K562 (cell line): ENCODE measurements around the gene USP35. TPM values are rescaled to one million over a fixed set of nuclear protein-coding genes. Genes with fewer than 3 reads are reported as not detected.
A peak's percentile ranks its signal among the peaks of the same experiment; 100 is the strongest.

ENCODE experiments used
- ATAC-seq: fragments of 200-7000 bp; cut with Tn5 transposase; 3 replicates; pipeline ENCODE4 v1.9.1; 2020; ENCODE audit warnings: moderate library complexity
- BruUV-seq: library from RNA; stranded (reverse); fragments of 400-500 nt; replicated peaks from 2 replicates; lab custom pipeline; 2021; lab: Mats Ljungman, UMichigan
- CTCF ChIA-PET: fragments of 300-600 bp; formaldehyde crosslinking; extraction: SDS; loops from one replicate; lab custom pipeline; 2021; ENCODE audit warnings: low intra/inter-chr PET ratio; lab: Yijun Ruan, JAX
- POLR2A ChIA-PET: fragments of 300-600, 350-650 bp; sonication (Branson Sonifier 250); formaldehyde crosslinking; extraction: SDS; loops from one replicate; lab custom pipeline; 2021; ENCODE audit warnings: antibody characterized with exemption, inconsistent platforms; lab: Yijun Ruan, JAX
- DNase-seq, 4 experiments: peaks; one replicate each; pipeline versions ENCODE4 v3.0.0 to v3.0.0-alpha.2; 2011 to 2018; ENCODE audit warnings: low spot score in 3 of 4, mixed read lengths in 3 of 4; ENCODE audit errors: extremely low read depth in 1 of 4
- FAIRE-seq: peaks from 2 replicates; lab custom pipeline; 2011; peaks lifted over from hg19 to GRCh38; lab: Jason Lieb, UNC
- H2AFZ ChIP-seq: 2 replicates; pipeline ENCODE4 v1.6.0; 2011; ENCODE audit warnings: low read depth, low read length, control low read depth, inconsistent platforms
- H3K27ac ChIP-seq: fragments of 200-600 bp; 3 replicates; pipeline ENCODE4 v1.8.0; 2011; ENCODE audit warnings: low read depth, mild to moderate bottlenecking, control low read depth, inconsistent platforms, low read length, moderate library complexity, mixed read lengths; ENCODE audit errors: extremely low read depth
- H3K27me3 ChIP-seq, 2 experiments: fragments of 300-600 bp in 1 of 2; 2 replicates in 1 of 2; 3 replicates in 1 of 2; pipeline versions ENCODE4 v1.6.0 to v1.8.0; 2011; ENCODE audit warnings: inconsistent platforms in 2 of 2, low read length in 2 of 2, mild to moderate bottlenecking in 1 of 2, mixed read lengths in 1 of 2, moderate library complexity in 1 of 2; ENCODE audit not compliant: control insufficient read depth in 2 of 2, insufficient read depth in 2 of 2
- H3K36me3 ChIP-seq: fragments of 300-600 bp; 3 replicates; pipeline ENCODE4 v1.8.0; 2011; ENCODE audit warnings: mild to moderate bottlenecking, low read length, inconsistent platforms; ENCODE audit not compliant: control insufficient read depth, insufficient read depth
- H3K4me1 ChIP-seq, 2 experiments: fragments of 200-600 bp in 1 of 2; replicated peaks in 1 of 2; 2 replicates in 1 of 2; 3 replicates in 1 of 2; pipeline versions ENCODE4 v1.5.1 to v1.8.0; 2011; ENCODE audit warnings: inconsistent platforms in 2 of 2, low read length in 2 of 2, mild to moderate bottlenecking in 1 of 2, mixed read lengths in 1 of 2, moderate library complexity in 1 of 2; ENCODE audit not compliant: control insufficient read depth in 2 of 2, insufficient read depth in 2 of 2
- H3K4me2 ChIP-seq: 2 replicates; pipeline ENCODE4 v1.6.1; 2011; ENCODE audit warnings: low read length, control low read depth, inconsistent platforms, mixed read lengths; ENCODE audit not compliant: insufficient read depth
- H3K4me3 ChIP-seq: fragments of 200-600 bp; sonication (generic), shearing (Covaris generic); 2 replicates; pipeline ENCODE4 v1.5.1; 2016; ENCODE audit warnings: control low read depth, inconsistent platforms
- H3K79me2 ChIP-seq: fragments of 200-600 bp; 3 replicates; pipeline ENCODE4 v1.8.0; 2011; ENCODE audit warnings: low read length, inconsistent platforms; ENCODE audit not compliant: control insufficient read depth, insufficient read depth
- H3K9ac ChIP-seq, 2 experiments: 2 replicates each; pipeline versions ENCODE4 v1.6.0 to v1.6.1; 2011; ENCODE audit warnings: low read depth in 2 of 2, low read length in 2 of 2, control low read depth in 1 of 2, inconsistent platforms in 1 of 2, mild to moderate bottlenecking in 1 of 2, mixed read lengths in 1 of 2; ENCODE audit not compliant: insufficient read depth in 1 of 2
- H3K9me1 ChIP-seq: one replicate; pipeline ENCODE4 v1.6.0; 2011; ENCODE audit warnings: inconsistent platforms, mild to moderate bottlenecking, low read length, moderate library complexity; ENCODE audit not compliant: control insufficient read depth, insufficient read depth
- H3K9me3 ChIP-seq: replicated peaks from 2 replicates; pipeline ENCODE4 v1.5.1; 2011; ENCODE audit warnings: low read depth, low read length, inconsistent platforms; ENCODE audit not compliant: control insufficient read depth, insufficient read depth
- H4K20me1 ChIP-seq: replicated peaks from 2 replicates; pipeline ENCODE4 v1.6.1; 2011; ENCODE audit warnings: low read length, inconsistent platforms, mixed read lengths; ENCODE audit not compliant: control insufficient read depth, insufficient read depth
- BDP1 ChIP-seq: IDR thresholded peaks from 3 replicates; pipeline ENCODE4 v1.6.1; 2011; ENCODE audit not compliant: insufficient read length, insufficient read depth
- GABPB2 ChIP-seq: fragments of 250-450 bp; sonication (Bioruptor Pico); conservative IDR thresholded peaks from 2 replicates; pipeline ENCODE4 v1.5.1; 2021; ENCODE audit warnings: mild to moderate bottlenecking
- GATAD2B ChIP-seq: fragments of 450-650 bp; IDR thresholded peaks from 2 replicates; pipeline ENCODE4 v1.6.1; 2017; ENCODE audit warnings: mild to moderate bottlenecking, borderline replicate concordance
- HMG20A ChIP-seq: fragments of 450-650 bp; formaldehyde crosslinking; conservative IDR thresholded peaks from 2 replicates; pipeline ENCODE4 v1.4.0; 2020; ENCODE audit warnings: mild to moderate bottlenecking, mixed read lengths
- MCM2 ChIP-seq: fragments of 450-650 bp; IDR thresholded peaks from 2 replicates; pipeline ENCODE4 v1.6.1; 2017; ENCODE audit warnings: low read depth, mild to moderate bottlenecking
- MED1 ChIP-seq: sonication (generic); formaldehyde crosslinking; IDR thresholded peaks from 2 replicates; pipeline ENCODE4 v1.8.1; 2023; ENCODE audit warnings: missing genetic modification reagents, borderline replicate concordance
- POLR2H ChIP-seq: IDR thresholded peaks from 2 replicates; pipeline ENCODE4 v1.6.1; 2016; ENCODE audit warnings: missing genetic modification characterization, low read depth, mild to moderate bottlenecking, control low read depth, missing compliant biosample characterization, moderate library complexity
- TCF7 ChIP-seq: sonication (generic); IDR thresholded peaks from 2 replicates; pipeline ENCODE4 v1.6.1; 2016; ENCODE audit warnings: antibody characterized with exemption, borderline replicate concordance
- ZBTB12 ChIP-seq: fragments of 250-450 bp; sonication (Bioruptor Pico); IDR thresholded peaks from 2 replicates; pipeline ENCODE4 v1.4.0; 2020
- ZNF175 ChIP-seq: fragments of 200-800 bp; sonication (Bioruptor generic); IDR thresholded peaks from 2 replicates; pipeline ENCODE4 v1.6.1; 2016; ENCODE audit warnings: low read depth, mild to moderate bottlenecking, missing genetic modification characterization, missing compliant biosample characterization
- WGBS: fragments of 100-300 bp; shearing (Covaris generic); methylation state at CpG from one replicate; pipeline ENCODE4 v1.1.6; 2016; ENCODE audit warnings: low coverage, mixed read lengths; ENCODE audit not compliant: insufficient coverage; ENCODE audit errors: missing lambda C conversion rate; 5-methylcytosine and 5-hydroxymethylcytosine counted together
- in situ Hi-C: fragments of 300-500 bp; cut with MboI; formaldehyde crosslinking; loops from 4 replicates; pipeline ENCODE4 v1.15.0; 2018; ENCODE audit warnings: inconsistent platforms, mixed read lengths
- intact Hi-C: fragments of 100-400 bp; cut with micrococcal nuclease; formaldehyde crosslinking; loops from 2 replicates; pipeline ENCODE4 v1.14.2; 2022
- polyA plus RNA-seq, 8 experiments: library from polyadenylated mRNA; depleted of rRNA in 4 of 8; stranded (reverse) in 5 of 8; unstranded in 3 of 8; fragments of >200 nt; fragmentation: Nextera tagmentation in 2 of 8; fragmentation: Illumina TruSeq in 1 of 8; extraction: Ambion mirVana in 2 of 8; extraction: Trizol in 1 of 8; gene quantifications; 2 replicates each; pipeline versions ENCODE4 v1.2.1 to v1.2.3, GENCODE V29; 2011 to 2014; ENCODE audit warnings: inconsistent platforms in 1 of 8, missing spikeins in 1 of 8
- total RNA-seq, 7 experiments: library from RNA; depleted of rRNA in 6 of 7; stranded (reverse); fragments of >200 nt in 6 of 7; fragmentation: Illumina TruSeq in 2 of 7; extraction: Trizol in 2 of 7; gene quantifications; 2 replicates each; pipeline versions ENCODE4 v1.2.1 to v1.2.3, GENCODE V29; 2011 to 2021; ENCODE audit warnings: low replicate concordance in 1 of 7
- TF ChIP-seq, protein P1 (sequence below), 2 experiments: fragments of 450-650 bp in 1 of 2; sonication (generic) in 1 of 2; formaldehyde crosslinking in 1 of 2; IDR thresholded peaks; 2 replicates each; pipeline versions ENCODE4 v1.7.1 to v1.9.0; 2016 to 2022; ENCODE audit warnings: inconsistent platforms in 1 of 2, mild to moderate bottlenecking in 1 of 2, missing genetic modification reagents in 1 of 2

USP35 gene
- total and polyA plus RNA-seq, 9 of the 15 experiments (the other 6 are each of a cell fraction or from before 2014, with no cell fraction given), result 0.01 to 4.8 (median 3.6) TPM

- in situ Hi-C loops (no loop called here), intact Hi-C loops (no loop called here)
- no peak overlapping the region for H2AFZ ChIP-seq
- WGBS, result 71% methylated on average over 16 of the region's 16 CpGs
- no peak overlapping the region for H3K4me3 ChIP-seq
- no peaks in the 10 kb centered on the region for H3K79me2 ChIP-seq
- H3K27me3 ChIP-seq, result no peaks in the 10 kb centered on the region
- no peaks in the 10 kb centered on the region for H3K9me1 ChIP-seq
- POLR2A ChIA-PET, result interaction anchor here (2.3 kb wide), 1 partner anchor 10 kb away, joined by 8 read pairs; no protein-coding TSS in a partner anchor
- peaks cover 0 to 8% of the 10 kb centered on the region in 2 experiments; a peak in 3 of 5 replicates for H3K4me1 ChIP-seq
- CTCF ChIA-PET, result no interaction called here
- H3K9me3 ChIP-seq, result no peaks in the 10 kb centered on the region
- no peak overlapping the region for H3K27ac ChIP-seq
- FAIRE-seq, result no peak
- peaks cover 18% of the 10 kb centered on the region; the same call in 2 of the 3 replicates for H3K36me3 ChIP-seq
- no TSS peak for BruUV-seq
- H3K4me2 ChIP-seq, result no peak overlapping the region
- DNase-seq, result no peak
- no peak for ATAC-seq
- no peaks in the 10 kb centered on the region for H4K20me1 ChIP-seq
- peak overlapping the region in 1 of 2 experiments; percentile 43; a peak in 1 of 4 replicates for H3K9ac ChIP-seq
- no peak for TF ChIP-seq POLR2H (tag)
- no peak for TF ChIP-seq ZNF175
- TF ChIP-seq BDP1, result no peak
- no peak for TF ChIP-seq MED1 (CRISPR knock-in tag)
- no peak for TF ChIP-seq MCM2
- no peak for TF ChIP-seq GATAD2B
- TF ChIP-seq GABPB2 (CRISPR knock-in tag), result no peak
- no peak for TF ChIP-seq HMG20A (CRISPR knock-in tag)
- TF ChIP-seq, protein P1, sequence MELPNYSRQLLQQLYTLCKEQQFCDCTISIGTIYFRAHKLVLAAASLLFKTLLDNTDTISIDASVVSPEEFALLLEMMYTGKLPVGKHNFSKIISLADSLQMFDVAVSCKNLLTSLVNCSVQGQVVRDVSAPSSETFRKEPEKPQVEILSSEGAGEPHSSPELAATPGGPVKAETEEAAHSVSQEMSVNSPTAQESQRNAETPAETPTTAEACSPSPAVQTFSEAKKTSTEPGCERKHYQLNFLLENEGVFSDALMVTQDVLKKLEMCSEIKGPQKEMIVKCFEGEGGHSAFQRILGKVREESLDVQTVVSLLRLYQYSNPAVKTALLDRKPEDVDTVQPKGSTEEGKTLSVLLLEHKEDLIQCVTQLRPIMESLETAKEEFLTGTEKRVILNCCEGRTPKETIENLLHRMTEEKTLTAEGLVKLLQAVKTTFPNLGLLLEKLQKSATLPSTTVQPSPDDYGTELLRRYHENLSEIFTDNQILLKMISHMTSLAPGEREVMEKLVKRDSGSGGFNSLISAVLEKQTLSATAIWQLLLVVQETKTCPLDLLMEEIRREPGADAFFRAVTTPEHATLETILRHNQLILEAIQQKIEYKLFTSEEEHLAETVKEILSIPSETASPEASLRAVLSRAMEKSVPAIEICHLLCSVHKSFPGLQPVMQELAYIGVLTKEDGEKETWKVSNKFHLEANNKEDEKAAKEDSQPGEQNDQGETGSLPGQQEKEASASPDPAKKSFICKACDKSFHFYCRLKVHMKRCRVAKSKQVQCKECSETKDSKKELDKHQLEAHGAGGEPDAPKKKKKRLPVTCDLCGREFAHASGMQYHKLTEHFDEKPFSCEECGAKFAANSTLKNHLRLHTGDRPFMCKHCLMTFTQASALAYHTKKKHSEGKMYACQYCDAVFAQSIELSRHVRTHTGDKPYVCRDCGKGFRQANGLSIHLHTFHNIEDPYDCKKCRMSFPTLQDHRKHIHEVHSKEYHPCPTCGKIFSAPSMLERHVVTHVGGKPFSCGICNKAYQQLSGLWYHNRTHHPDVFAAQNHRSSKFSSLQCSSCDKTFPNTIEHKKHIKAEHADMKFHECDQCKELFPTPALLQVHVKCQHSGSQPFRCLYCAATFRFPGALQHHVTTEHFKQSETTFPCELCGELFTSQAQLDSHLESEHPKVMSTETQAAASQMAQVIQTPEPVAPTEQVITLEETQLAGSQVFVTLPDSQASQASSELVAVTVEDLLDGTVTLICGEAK (IDR thresholded peaks at IDR 0.05), result no peak
- TF ChIP-seq, protein P1 (CRISPR knock-in tag; IDR thresholded peaks at IDR 0.05), result peak; percentile 30; the same call in 1 of the 2 replicates
- TF ChIP-seq TCF7, result no peak
- TF ChIP-seq ZBTB12, result no peak
Observed at GRCh38 chr11:78208257-78209165, 19.8 kb downstream of the USP35 start.
